Measurements from ENCODE around the gene BMPR1B.

- TF ChIP-seq CTCF (IDR thresholded peaks at IDR 0.05) (no peak), EZH2 (IDR thresholded peaks at IDR 0.05; ENCODE audit: borderline replicate concordance, insufficient read depth, low read depth, low read length, poor library complexity, severe bottlenecking) (no peak)
These were observed 33.6 kb upstream of the BMPR1B start for GRCh38 chr4:94724016-94724790.
